SK-N-SH treated with all-trans-retinoic acid at 6 μM for 48 hours (cell line): ENCODE data around the gene ANKMY2.

Experiments used
- ATAC-seq: fragments of 200-7000 bp; cut with Tn5 transposase; 3 replicates; pipeline ENCODE4 v1.9.1; 2020; ENCODE audit warnings: mild to moderate bottlenecking, moderate library complexity
- ARNTL ChIP-seq: fragments of 450-650 bp; formaldehyde crosslinking; IDR thresholded peaks from 2 replicates; pipeline ENCODE4 v1.5.0; 2020; ENCODE audit warnings: low read depth, mild to moderate bottlenecking, moderate library complexity, borderline replicate concordance
- BACH2 ChIP-seq: fragments of 250-450 bp; sonication (Bioruptor Pico); IDR thresholded peaks from 2 replicates; pipeline ENCODE4 v1.9.0; 2021; ENCODE audit warnings: mild to moderate bottlenecking, borderline replicate concordance
- CREB5 ChIP-seq: fragments of 250-450 bp; sonication (Bioruptor Pico); IDR thresholded peaks from 2 replicates; pipeline ENCODE4 v1.5.1; 2020; ENCODE audit warnings: low read depth, mild to moderate bottlenecking, moderate library complexity
- CSDC2 ChIP-seq: fragments of 250-450 bp; sonication (Bioruptor Pico); IDR thresholded peaks from 2 replicates; pipeline ENCODE4 v1.5.0; 2020; ENCODE audit warnings: mild to moderate bottlenecking, moderate library complexity
- CSRNP3 ChIP-seq: fragments of 250-450 bp; sonication (Bioruptor Pico); IDR thresholded peaks from 2 replicates; pipeline ENCODE4 v1.5.1; 2021; ENCODE audit warnings: mild to moderate bottlenecking, moderate library complexity
- ESRRG ChIP-seq: fragments of 250-450 bp; sonication (Bioruptor Pico); IDR thresholded peaks from 2 replicates; pipeline ENCODE4 v1.6.1; 2021; ENCODE audit warnings: mild to moderate bottlenecking
- GLIS3 ChIP-seq: fragments of 250-450 bp; sonication (Bioruptor Pico); IDR thresholded peaks from 2 replicates; pipeline ENCODE4 v1.5.0; 2020; ENCODE audit warnings: mild to moderate bottlenecking, moderate library complexity
- ISL1 ChIP-seq: fragments of 250-450 bp; sonication (Bioruptor Pico); IDR thresholded peaks from 2 replicates; pipeline ENCODE4 v2.1.2; 2022; ENCODE audit warnings: mild to moderate bottlenecking, moderate library complexity
- OSR1 ChIP-seq: fragments of 250-450 bp; sonication (Bioruptor Pico); IDR thresholded peaks from 2 replicates; pipeline ENCODE4 v1.8.0; 2022; ENCODE audit warnings: moderate library complexity, mild to moderate bottlenecking, inconsistent platforms
- PATZ1 ChIP-seq: fragments of 250-450 bp; sonication (Bioruptor Pico); IDR thresholded peaks from 2 replicates; pipeline ENCODE4 v1.8.0; 2020; ENCODE audit warnings: mild to moderate bottlenecking, moderate library complexity, borderline replicate concordance
- POU6F1 ChIP-seq: fragments of 250-450 bp; sonication (Bioruptor Pico); IDR thresholded peaks from 2 replicates; pipeline ENCODE4 v1.8.0; 2021; ENCODE audit warnings: low read depth, mild to moderate bottlenecking, moderate library complexity, borderline replicate concordance
- PPARA ChIP-seq: fragments of 250-450 bp; sonication (Bioruptor Pico); IDR thresholded peaks from 2 replicates; pipeline ENCODE4 v1.5.0; 2020; ENCODE audit warnings: mild to moderate bottlenecking, borderline replicate concordance
- RARB ChIP-seq: fragments of 250-450 bp; sonication (Bioruptor Pico); IDR thresholded peaks from 2 replicates; pipeline ENCODE4 v1.8.0; 2021; ENCODE audit warnings: mild to moderate bottlenecking, moderate library complexity
- SNAI2 ChIP-seq: fragments of 250-450 bp; sonication (Bioruptor Pico); IDR thresholded peaks from 2 replicates; pipeline ENCODE4 v1.5.0; 2020; ENCODE audit warnings: mild to moderate bottlenecking, moderate library complexity
- TCF4 ChIP-seq: fragments of 250-450 bp; sonication (Bioruptor Pico); IDR thresholded peaks from 2 replicates; pipeline ENCODE4 v1.8.0; 2021; ENCODE audit warnings: mild to moderate bottlenecking, moderate library complexity, borderline replicate concordance
- TOX ChIP-seq: fragments of 250-450 bp; sonication (Bioruptor Pico); IDR thresholded peaks from 2 replicates; pipeline ENCODE4 v1.8.0; 2021; ENCODE audit warnings: mild to moderate bottlenecking, moderate library complexity, borderline replicate concordance
- TSHZ2 ChIP-seq: fragments of 250-450 bp; sonication (Bioruptor Pico); IDR thresholded peaks from 2 replicates; pipeline ENCODE4 v1.5.0; 2020; ENCODE audit warnings: mild to moderate bottlenecking, moderate library complexity
- ZC3H10 ChIP-seq: fragments of 250-450 bp; sonication (Bioruptor Pico); IDR thresholded peaks from 2 replicates; pipeline ENCODE4 v1.5.1; 2021; ENCODE audit warnings: mild to moderate bottlenecking, moderate library complexity
- ZFP3 ChIP-seq: fragments of 250-450 bp; sonication (Bioruptor Pico); IDR thresholded peaks from 2 replicates; pipeline ENCODE4 v1.5.0; 2020; ENCODE audit warnings: mild to moderate bottlenecking, moderate library complexity
- ZFP30 ChIP-seq: fragments of 450-650 bp; formaldehyde crosslinking; IDR thresholded peaks from 2 replicates; pipeline ENCODE4 v1.5.0; 2022; ENCODE audit warnings: mild to moderate bottlenecking, moderate library complexity
- ZNF565 ChIP-seq: fragments of 450-650 bp; formaldehyde crosslinking; conservative IDR thresholded peaks from 2 replicates; pipeline ENCODE4 v1.5.0; 2020; ENCODE audit warnings: low read depth, mild to moderate bottlenecking, moderate library complexity
- ZNF70 ChIP-seq: fragments of 450-650 bp; formaldehyde crosslinking; IDR thresholded peaks from 2 replicates; pipeline ENCODE4 v1.5.0; 2020; ENCODE audit warnings: mild to moderate bottlenecking, moderate library complexity
- ZNF8 ChIP-seq: fragments of 450-650 bp; formaldehyde crosslinking; IDR thresholded peaks from 2 replicates; pipeline ENCODE4 v1.5.0; 2020; ENCODE audit warnings: mild to moderate bottlenecking, moderate library complexity

Gene ANKMY2

GRCh38 chr7:16648551-16648950 is 3.0 kb upstream of the ANKMY2 start:
- no peak for TF ChIP-seq BACH2 (CRISPR knock-in tag)
- no peak for TF ChIP-seq POU6F1
- TF ChIP-seq ISL1 (CRISPR knock-in tag) = no peak
- TF ChIP-seq ZNF565 (CRISPR knock-in tag) = no peak
- no peak for TF ChIP-seq ZFP3 (CRISPR knock-in tag)
- TF ChIP-seq CSDC2 (CRISPR knock-in tag) = no peak
- TF ChIP-seq ZFP30 (CRISPR knock-in tag) = no peak
- TF ChIP-seq TCF4 (CRISPR knock-in tag) = no peak
- TF ChIP-seq PPARA (CRISPR knock-in tag) = no peak
- TF ChIP-seq SNAI2 = no peak
- no peak for TF ChIP-seq CSRNP3
- no peak for TF ChIP-seq ARNTL (CRISPR knock-in tag)
- TF ChIP-seq TOX = no peak
- ATAC-seq = no peak

GRCh38 chr7:16647435-16647960 is 1.9 kb upstream of the ANKMY2 start:
- TF ChIP-seq TSHZ2 (CRISPR knock-in tag) (no peak), ZNF70 (CRISPR knock-in tag) (no peak), POU6F1 (no peak), CSDC2 (CRISPR knock-in tag) (no peak), ZNF565 (CRISPR knock-in tag) (no peak), ZNF8 (CRISPR knock-in tag) (no peak), SNAI2 (no peak), ZFP30 (CRISPR knock-in tag) (no peak), RARB (CRISPR knock-in tag) (no peak), CREB5 (CRISPR knock-in tag) (no peak), PPARA (CRISPR knock-in tag) (no peak), PATZ1 (CRISPR knock-in tag) (no peak), TCF4 (CRISPR knock-in tag) (no peak), CSRNP3 (no peak), ESRRG (no peak), ZC3H10 (CRISPR knock-in tag) (no peak), GLIS3 (CRISPR knock-in tag) (no peak), TOX (no peak), ARNTL (CRISPR knock-in tag) (no peak), OSR1 (no peak)

More at GRCh38 chr7:16647435-16647960, 1.9 kb upstream of the ANKMY2 start:
- ATAC-seq = no peak
